ENCODE measurements around the gene EIF3F. TPM values are rescaled to one million over a fixed set of nuclear protein-coding genes. Genes with fewer than 3 reads are reported as not detected.
"Not testable (repeated sequence)": the region's sequence is repeated elsewhere in the genome, so short reads cannot be mapped to it uniquely, and the experiment has no call there.

The EIF3F gene
- total and polyA plus RNA-seq, 5 experiments from 2014 or later, result 310 to 500 (median 408) TPM

DNA sequence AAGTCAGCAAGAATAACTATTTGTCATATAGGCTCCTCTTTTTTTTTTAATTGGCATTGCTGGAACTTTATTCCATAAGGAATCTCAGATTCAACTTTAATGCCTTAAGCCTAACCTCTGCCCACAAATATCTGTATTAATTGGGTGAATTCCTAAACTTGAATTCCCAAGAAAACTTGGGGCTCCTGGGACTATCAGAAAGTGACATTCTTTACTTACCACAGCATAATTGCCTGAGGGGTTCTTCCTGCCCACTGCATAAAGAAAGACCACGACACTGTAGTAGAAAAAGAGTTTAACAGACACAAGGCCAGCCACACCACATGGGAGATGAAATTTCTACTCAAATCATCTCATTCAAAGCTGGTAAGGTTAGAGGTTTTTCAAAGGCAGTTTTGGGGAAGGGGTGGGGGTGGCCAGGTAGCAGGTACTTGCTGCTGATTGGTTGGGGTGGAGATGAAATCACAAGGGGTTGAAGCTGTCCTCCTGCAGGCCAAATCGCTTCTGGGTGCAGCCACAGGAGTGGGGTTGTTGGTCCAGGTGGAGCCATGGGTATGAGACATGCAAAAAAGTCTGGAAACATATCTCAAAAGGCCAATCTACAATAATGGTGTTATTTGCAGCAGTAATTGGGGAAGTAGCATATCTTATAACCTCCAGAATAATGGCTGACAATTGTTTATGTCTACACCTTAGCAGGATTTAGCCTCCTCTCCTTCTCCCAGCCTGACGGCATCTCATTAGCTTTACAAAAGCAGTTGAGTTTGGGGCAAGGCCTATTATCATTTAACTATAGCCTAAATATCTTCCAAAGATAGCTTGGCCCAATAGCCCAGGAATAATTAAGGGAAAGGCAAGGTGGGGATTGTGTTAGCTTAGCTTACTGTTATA, 17.1 kb upstream of the EIF3F start:
- peaks cover 7 to 30% (median 21%) of the 10 kb centered on the region in 5 donors for H3K27me3 Mint-ChIP-seq
- no peaks in the 10 kb centered on the region for H3K4me1 Mint-ChIP-seq
- ATAC-seq, result no peak
- DNase-seq, result no peak
- no peak overlapping the region for H3K4me3 Mint-ChIP-seq
- no peaks in the 10 kb centered on the region for H3K9me3 Mint-ChIP-seq
- no peaks in the 10 kb centered on the region for H3K36me3 Mint-ChIP-seq
- H3K27ac Mint-ChIP-seq, result no peak overlapping the region
- POLR2A ChIA-PET, result no interaction called here

DNA sequence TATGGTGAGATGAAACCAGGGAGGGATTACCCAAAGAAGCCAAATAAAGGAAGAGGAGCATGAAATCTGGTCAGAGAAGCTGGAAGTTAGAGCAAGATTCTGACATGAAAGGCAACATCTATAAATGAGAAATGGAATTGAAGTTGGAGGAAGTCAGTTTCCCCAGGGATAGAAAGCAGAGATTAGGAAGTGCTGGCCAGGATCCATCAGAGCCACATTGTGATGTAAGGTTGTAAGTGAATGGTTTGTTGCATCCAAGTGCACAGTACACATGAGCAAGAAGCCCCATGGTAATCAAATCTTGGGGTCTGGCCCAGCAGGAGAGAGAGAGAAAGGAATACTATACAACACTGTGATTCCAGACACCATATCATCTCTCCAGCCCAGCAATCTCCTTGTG, 15.3 kb upstream of the EIF3F start:
- POLR2A ChIA-PET, result no interaction called here
- no peaks in the 10 kb centered on the region for H3K9me3 Mint-ChIP-seq
- H3K27me3 Mint-ChIP-seq, result peaks cover 5 to 27% (median 15%) of the 10 kb centered on the region in 5 donors
- ATAC-seq, result no peak
- H3K27ac Mint-ChIP-seq, result no peak overlapping the region
- no peak for DNase-seq
- H3K4me1 Mint-ChIP-seq, result no peaks in the 10 kb centered on the region
- H3K4me3 Mint-ChIP-seq, result no peak overlapping the region
- no peaks in the 10 kb centered on the region for H3K36me3 Mint-ChIP-seq

DNA sequence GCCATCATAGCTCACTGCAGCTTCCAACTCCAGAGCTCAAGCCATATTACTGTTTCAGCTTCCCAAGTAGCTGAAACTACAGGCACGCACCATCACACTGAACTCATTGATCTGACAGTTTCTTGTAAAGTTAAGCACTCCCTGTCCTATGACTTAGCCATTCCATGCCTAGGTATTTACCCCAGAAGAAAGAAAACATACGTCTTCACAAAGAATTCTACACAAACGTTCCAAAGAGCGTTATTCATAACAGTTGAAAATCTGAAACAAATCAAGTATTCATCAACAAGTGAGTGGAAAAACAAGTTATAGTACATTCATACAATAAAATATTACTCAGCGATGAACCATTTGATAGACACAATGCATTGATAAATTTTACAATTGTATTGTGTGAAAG, 14.1 kb upstream of the EIF3F start:
- Mint-ChIP-seq H3K4me3 (no peak overlapping the region), H3K27me3 (peaks cover 4 to 20% (median 16%) of the 10 kb centered on the region in 5 donors), H3K36me3 (no peaks in the 10 kb centered on the region), H3K27ac (no peak overlapping the region), H3K4me1 (no peaks in the 10 kb centered on the region), H3K9me3 (no peaks in the 10 kb centered on the region)
- DNase-seq (no peak), ATAC-seq (no peak)
- POLR2A ChIA-PET, result no interaction called here

DNA sequence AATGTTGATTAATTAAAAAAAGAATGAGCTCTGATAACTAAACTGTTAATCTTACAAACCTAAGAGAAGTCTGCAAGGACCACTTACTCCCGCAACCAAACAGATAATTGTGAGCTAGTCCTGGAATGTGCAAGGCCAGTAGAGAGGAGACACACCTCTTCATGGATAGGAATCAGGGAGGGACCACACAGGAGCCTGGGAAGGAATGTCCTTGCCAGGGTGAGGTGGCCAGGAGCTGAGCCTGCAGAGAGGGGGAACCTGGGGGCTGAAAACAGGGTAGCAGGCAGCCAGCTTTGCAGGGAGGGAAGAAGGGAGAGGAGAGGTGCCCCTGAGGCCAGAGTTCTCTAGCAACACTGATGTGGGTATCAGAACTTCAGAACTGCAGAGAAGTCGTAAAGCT, 12.5 kb upstream of the EIF3F start:
- DNase-seq (no peak), ATAC-seq (no peak)
- H3K27me3 Mint-ChIP-seq, result peaks cover 2 to 12% (median 8%) of the 10 kb centered on the region in 5 donors
- H3K27ac Mint-ChIP-seq, result peak overlapping the region in 1 of 10 donors; percentile 24
- POLR2A ChIA-PET, result interaction anchor here (0.7 kb wide), 1 partner anchor 433 kb away, joined by 4 read pairs; no protein-coding TSS in a partner anchor
- no peaks in the 10 kb centered on the region for H3K4me1 Mint-ChIP-seq
- no peaks in the 10 kb centered on the region for H3K9me3 Mint-ChIP-seq
- H3K36me3 Mint-ChIP-seq, result no peaks in the 10 kb centered on the region
- H3K4me3 Mint-ChIP-seq, result no peak overlapping the region

DNA sequence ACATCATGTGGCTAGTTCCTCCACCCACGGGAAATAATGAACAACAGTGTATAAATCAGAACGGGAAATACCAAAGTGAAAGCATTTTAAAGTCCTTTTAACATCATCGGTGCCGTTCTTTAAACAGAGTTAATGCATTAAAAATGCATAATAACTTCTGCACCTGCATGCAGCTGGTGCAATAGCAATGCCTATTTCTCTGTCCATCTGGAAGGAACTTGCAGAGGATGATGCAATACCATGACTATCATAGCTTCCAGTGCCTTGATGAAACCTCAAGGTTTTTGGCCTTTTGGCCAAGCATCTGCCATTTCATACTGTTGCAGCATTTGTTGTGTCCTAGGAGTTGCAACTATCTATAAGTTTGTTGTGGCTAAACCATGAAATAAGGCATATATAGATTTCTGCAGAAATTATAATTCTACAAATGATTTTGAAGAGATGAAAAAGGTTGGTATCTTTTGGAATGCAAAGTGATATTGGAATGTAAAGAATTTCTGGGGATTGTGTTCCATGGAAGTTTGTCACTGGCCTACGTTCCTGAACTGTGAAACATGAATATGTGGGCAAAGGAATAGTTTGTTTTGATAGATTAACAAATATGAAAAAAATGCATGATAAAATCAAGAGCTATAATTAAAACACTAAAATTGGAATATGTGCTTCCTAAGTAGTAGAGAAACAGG, 9.8 kb upstream of the EIF3F start:
- DNase-seq (no peak), ATAC-seq (no peak)
- Mint-ChIP-seq H3K4me3 (peak overlapping the region in 1 of 10 donors; percentile 22), H3K27ac (no peak overlapping the region), H3K9me3 (no peaks in the 10 kb centered on the region), H3K36me3 (no peaks in the 10 kb centered on the region), H3K27me3 (peaks cover 2 to 8% (median 6%) of the 10 kb centered on the region in 5 donors), H3K4me1 (no peaks in the 10 kb centered on the region)
- POLR2A ChIA-PET, result no interaction called here

DNA sequence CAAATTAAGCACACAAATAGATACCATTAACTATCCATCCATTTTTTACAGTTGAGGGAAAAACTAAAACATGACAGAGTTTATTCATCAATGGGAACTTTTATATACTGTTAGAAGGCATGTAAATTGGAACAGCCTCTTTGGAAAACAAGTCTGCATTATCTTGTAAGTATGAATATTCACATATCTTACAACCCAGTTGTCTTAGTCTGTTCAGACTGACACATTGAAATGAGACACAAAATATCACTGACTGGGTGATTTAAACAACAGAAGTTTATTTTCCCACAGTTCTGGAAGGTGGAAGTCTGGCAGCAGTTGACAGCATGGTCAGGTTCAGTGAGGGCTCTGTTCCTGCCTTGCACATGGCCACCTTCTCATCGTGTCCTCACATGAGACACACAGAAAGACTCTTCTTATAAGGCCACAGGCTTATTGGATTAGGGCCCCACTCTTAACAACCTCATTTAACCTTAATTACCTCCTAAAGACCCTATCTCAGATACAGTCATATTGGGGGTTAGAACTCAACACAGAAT, 5.4 kb upstream of the EIF3F start:
- Mint-ChIP-seq H3K4me1 (peaks cover 3 to 18% (median 10%) of the 10 kb centered on the region in 4 donors), H3K27me3 (peaks cover 0 to 2% (median 0%) of the 10 kb centered on the region in 5 donors), H3K4me3 (no peak overlapping the region), H3K36me3 (no peaks in the 10 kb centered on the region), H3K27ac (no peak overlapping the region), H3K9me3 (no peaks in the 10 kb centered on the region)
- DNase-seq (no peak), ATAC-seq (no peak)
- POLR2A ChIA-PET, result no interaction called here

DNA sequence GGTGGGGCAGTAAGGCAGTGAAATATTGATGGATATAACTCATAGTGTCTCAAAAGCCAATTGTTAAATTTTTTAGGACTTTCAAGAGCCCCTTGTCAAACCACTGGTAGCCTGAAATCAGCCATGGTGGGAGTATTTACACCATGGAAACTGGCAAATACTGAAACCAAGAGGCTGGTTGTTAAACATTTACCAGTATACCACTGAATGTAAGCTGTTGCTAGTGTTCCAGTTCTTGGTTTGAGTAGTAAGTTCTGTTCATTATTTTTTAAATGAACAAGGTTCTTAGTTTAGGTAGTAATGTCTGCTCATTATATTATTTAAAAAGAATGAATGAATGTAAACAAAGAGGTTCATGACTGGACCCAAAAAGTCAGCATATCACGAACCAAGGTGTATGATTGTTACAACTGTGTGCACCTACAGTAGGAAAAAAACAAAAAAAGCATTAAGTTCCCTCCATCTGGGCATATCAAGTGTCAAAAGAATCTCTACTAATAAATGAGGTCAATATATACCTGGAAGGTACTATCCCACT, 4.5 kb upstream of the EIF3F start:
- Mint-ChIP-seq H3K4me3 (no peak overlapping the region), H3K9me3 (no peaks in the 10 kb centered on the region), H3K27ac (no peak overlapping the region), H3K4me1 (peaks cover 6 to 22% (median 17%) of the 10 kb centered on the region in 4 donors), H3K27me3 (peaks cover 0 to 1% (median 0%) of the 10 kb centered on the region in 5 donors), H3K36me3 (peaks cover 0 to 2% (median 0%) of the 10 kb centered on the region in 3 donors)
- POLR2A ChIA-PET, result no interaction called here
- no peak for DNase-seq
- ATAC-seq, result no peak

DNA sequence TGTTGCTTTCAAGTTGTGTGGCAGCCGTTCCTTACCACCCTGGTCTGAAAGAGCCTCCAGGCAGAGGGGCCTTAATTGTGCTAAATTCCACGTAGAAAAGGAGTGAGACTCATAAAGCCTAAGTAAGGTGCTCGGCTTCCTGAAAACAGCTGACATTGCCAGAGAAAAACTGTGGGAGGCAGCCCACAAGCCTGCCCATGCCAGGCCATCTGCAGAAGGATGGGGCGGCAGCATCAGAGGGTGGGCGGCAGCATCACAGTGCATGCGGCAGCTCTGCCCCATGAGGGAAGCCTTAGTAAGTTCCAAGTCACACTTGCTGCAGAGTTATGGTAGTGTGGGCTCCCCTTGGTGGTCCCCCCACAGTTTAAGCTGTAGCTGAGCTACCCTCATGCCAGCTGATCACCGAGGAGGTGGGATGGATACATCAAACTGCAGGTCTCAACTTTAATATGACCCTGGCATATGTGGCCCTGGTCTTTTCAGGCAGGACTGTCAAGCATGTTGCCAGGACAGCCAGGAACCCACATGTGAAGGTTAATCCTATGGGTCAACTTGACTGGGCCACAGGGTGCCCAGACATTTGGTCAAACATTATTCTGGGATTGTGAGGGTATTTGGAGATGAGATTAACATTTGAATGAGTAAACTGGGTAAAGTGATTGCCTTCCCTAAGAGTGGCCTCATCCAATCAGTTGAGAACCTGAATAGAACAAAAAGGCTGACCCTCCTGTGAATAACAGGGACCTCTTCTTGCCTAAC, 3.1 kb upstream of the EIF3F start:
- POLR2A ChIA-PET, result no interaction called here
- H3K27ac Mint-ChIP-seq, result no peak overlapping the region
- H3K36me3 Mint-ChIP-seq, result peaks cover 0 to 4% (median 4%) of the 10 kb centered on the region in 3 donors
- no peak for DNase-seq
- H3K4me1 Mint-ChIP-seq, result peaks cover 13 to 36% (median 30%) of the 10 kb centered on the region in 4 donors
- no peak overlapping the region for H3K4me3 Mint-ChIP-seq
- peaks cover 0 to 1% (median 0%) of the 10 kb centered on the region in 5 donors for H3K27me3 Mint-ChIP-seq
- ATAC-seq, result no peak
- no peaks in the 10 kb centered on the region for H3K9me3 Mint-ChIP-seq

DNA sequence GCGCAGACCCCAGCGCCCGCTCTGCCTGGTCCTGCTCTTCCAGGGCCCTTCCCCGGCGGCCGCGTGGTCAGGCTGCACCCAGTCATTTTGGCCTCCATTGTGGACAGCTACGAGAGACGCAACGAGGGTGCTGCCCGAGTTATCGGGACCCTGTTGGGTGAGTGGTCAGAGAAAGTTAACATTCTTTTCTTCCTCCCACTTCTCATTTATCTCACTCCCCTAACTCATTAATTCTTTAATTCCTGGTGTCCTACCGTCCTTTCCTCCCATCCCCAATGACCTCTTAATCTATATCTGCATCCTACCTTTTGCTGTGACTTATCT, 385 bp downstream of the EIF3F start:
- peak in 1 of 2 donors; percentile 15 for ATAC-seq
- not testable (repeated sequence) for H3K27me3 Mint-ChIP-seq

DNA sequence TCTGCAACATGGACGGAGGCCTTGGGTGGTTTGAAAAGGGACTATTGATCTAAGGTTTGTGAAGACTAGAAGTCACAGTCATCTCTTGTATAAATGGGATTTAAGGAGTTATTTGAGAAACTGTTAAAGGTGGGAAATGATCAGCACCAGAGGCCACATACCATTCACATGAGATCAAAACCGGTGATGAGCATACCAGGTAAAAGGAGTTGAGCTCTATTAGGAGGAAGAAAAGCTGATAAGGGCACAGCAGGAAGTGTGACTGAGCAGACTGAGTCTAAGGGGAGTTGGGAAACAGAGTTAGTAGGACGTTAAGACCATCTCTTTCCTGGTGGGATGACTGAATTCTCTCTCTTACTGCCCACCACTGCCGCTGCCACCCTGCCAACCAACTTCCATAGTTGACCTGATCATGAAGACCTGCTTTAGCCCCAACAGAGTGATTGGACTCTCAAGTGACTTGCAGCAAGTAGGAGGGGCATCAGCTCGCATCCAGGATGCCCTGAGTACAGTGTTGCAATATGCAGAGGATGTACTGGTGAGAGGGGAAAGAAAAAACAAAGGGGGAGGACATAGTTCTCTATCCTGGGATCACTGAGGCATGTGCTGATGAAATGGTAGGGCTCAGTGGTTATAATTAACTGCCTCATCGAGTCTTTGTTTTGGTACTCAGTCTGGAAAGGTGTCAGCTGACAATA, 7.6 kb downstream of the EIF3F start:
- Mint-ChIP-seq H3K27ac (peak overlapping the region in 3 of 10 donors; percentile 46 to 58 (median 47)), H3K9me3 (no peaks in the 10 kb centered on the region), H3K27me3 (no peaks in the 10 kb centered on the region), H3K4me1 (peaks cover 15 to 30% (median 21%) of the 10 kb centered on the region in 4 donors), H3K36me3 (peaks cover 13 to 95% (median 38%) of the 10 kb centered on the region in 3 donors), H3K4me3 (peak overlapping the region in 2 of 10 donors; percentile 10 to 18)
- POLR2A ChIA-PET, result no interaction called here
- DNase-seq (no peak), ATAC-seq (no peak)

More for the DNA sequence above, 385 bp downstream of the EIF3F start:
- H3K9me3 Mint-ChIP-seq, DNase-seq: not testable (repeated sequence)
- Mint-ChIP-seq H3K4me3 (peak overlapping the region; percentile 87 to 100 (median 96)), H3K4me1 (peaks cover 24 to 59% (median 54%) of the 10 kb centered on the region in 4 donors), H3K36me3 (peaks cover 0 to 38% (median 4%) of the 10 kb centered on the region in 3 donors), H3K27ac (peak overlapping the region; percentile 33 to 98 (median 97))
- POLR2A ChIA-PET, result interaction anchor here (0.8 to 1.9 kb wide), 8 partner anchors 9 to 1473 kb away, joined by 3 to 5 read pairs (median 3); partner anchors contain the start of genes RIC3, RPL27A, TRIM66 and ZNF143

DNA sequence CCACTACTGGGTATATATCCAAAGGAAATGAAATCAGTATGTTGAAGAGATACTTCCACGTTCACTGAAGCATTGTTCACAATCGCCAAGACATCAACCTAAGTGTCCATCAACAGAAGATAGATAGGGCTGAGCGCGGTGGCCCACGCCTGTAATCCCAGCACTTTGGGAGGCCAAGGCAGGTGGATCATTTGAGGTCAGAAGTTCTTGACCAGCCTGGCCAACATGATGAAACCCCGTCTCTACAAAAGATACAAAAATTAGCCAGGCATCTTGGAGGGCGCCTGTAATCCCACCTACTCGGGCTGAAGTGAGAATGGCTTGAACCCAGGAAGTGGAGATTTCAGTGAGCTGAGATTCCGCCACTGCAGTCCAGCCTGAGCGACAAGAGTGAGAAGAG, 12.7 kb downstream of the EIF3F start:
- H3K27me3 Mint-ChIP-seq, result no peaks in the 10 kb centered on the region
- DNase-seq (no peak), ATAC-seq (no peak)
- peaks cover 13 to 61% (median 32%) of the 10 kb centered on the region in 3 donors for H3K36me3 Mint-ChIP-seq
- peak overlapping the region in 1 of 10 donors; percentile 49 for H3K27ac Mint-ChIP-seq
- H3K4me1 Mint-ChIP-seq, result peaks cover 0 to 5% (median 4%) of the 10 kb centered on the region in 4 donors
- POLR2A ChIA-PET, result no interaction called here
- H3K9me3 Mint-ChIP-seq, result peaks cover 0 to 2% (median 0%) of the 10 kb centered on the region in 9 donors
- no peak overlapping the region for H3K4me3 Mint-ChIP-seq
